WTC11 (cell line): Measurements from ENCODE around the gene NR4A3. TPM values are rescaled to one million over a fixed set of nuclear protein-coding genes. Genes with fewer than 3 reads are reported as not detected.

ENCODE experiments used
- CBFB ChIP-seq: sonication (generic); formaldehyde crosslinking; IDR thresholded peaks from 2 replicates; pipeline ENCODE4 v1.8.1; 2022; ENCODE audit warnings: mild to moderate bottlenecking, low read depth, missing genetic modification reagents
- FOXK1 ChIP-seq: sonication (generic); formaldehyde crosslinking; IDR thresholded peaks from 2 replicates; pipeline ENCODE4 v1.8.0; 2022; ENCODE audit warnings: mild to moderate bottlenecking, moderate library complexity, missing genetic modification reagents
- FOXP1 ChIP-seq: sonication (generic); formaldehyde crosslinking; IDR thresholded peaks from 2 replicates; pipeline ENCODE4 v1.8.0; 2022; ENCODE audit warnings: missing genetic modification reagents, mild to moderate bottlenecking, moderate library complexity, borderline replicate concordance
- GRHL2 ChIP-seq: fragments of 250-450 bp; sonication (Bioruptor Pico); IDR thresholded peaks from 2 replicates; pipeline ENCODE4 v1.8.0; 2022; ENCODE audit warnings: mild to moderate bottlenecking, moderate library complexity; ENCODE audit not compliant: insufficient replicate concordance, severe bottlenecking
- IRF2 ChIP-seq: sonication (generic); formaldehyde crosslinking; IDR thresholded peaks from 2 replicates; pipeline ENCODE4 v1.8.0; 2022; ENCODE audit warnings: low read depth, missing genetic modification reagents, borderline replicate concordance
- MYBL2 ChIP-seq: sonication (generic); formaldehyde crosslinking; IDR thresholded peaks from 2 replicates; pipeline ENCODE4 v1.8.1; 2023; ENCODE audit warnings: mild to moderate bottlenecking, moderate library complexity, missing genetic modification reagents
- NFATC4 ChIP-seq: fragments of 250-450 bp; sonication (Bioruptor Pico); IDR thresholded peaks from 2 replicates; pipeline ENCODE4 v1.9.0; 2021; ENCODE audit warnings: mild to moderate bottlenecking
- NR1H2 ChIP-seq: sonication (generic); formaldehyde crosslinking; IDR thresholded peaks from 2 replicates; pipeline ENCODE4 v1.9.0; 2021; ENCODE audit warnings: mild to moderate bottlenecking, moderate library complexity, missing genetic modification reagents
- NR2C2 ChIP-seq: sonication (generic); formaldehyde crosslinking; IDR thresholded peaks from 2 replicates; pipeline ENCODE4 v1.8.0; 2022; ENCODE audit warnings: mild to moderate bottlenecking, missing genetic modification reagents
- RELA ChIP-seq: sonication (generic); formaldehyde crosslinking; IDR thresholded peaks from 2 replicates; pipeline ENCODE4 v1.8.1; 2022; ENCODE audit warnings: missing genetic modification reagents, mild to moderate bottlenecking, borderline replicate concordance
- TEAD4 ChIP-seq: sonication (generic); formaldehyde crosslinking; IDR thresholded peaks from 2 replicates; pipeline ENCODE4 v1.8.0; 2022; ENCODE audit warnings: mild to moderate bottlenecking, missing genetic modification reagents
- ZNF138 ChIP-seq: sonication (generic); formaldehyde crosslinking; conservative IDR thresholded peaks from 2 replicates; pipeline ENCODE4 v1.8.1; 2022; ENCODE audit warnings: mild to moderate bottlenecking, moderate library complexity, missing genetic modification reagents
- ZNF219 ChIP-seq: sonication (generic); formaldehyde crosslinking; IDR thresholded peaks from 2 replicates; pipeline ENCODE4 v1.8.0; 2023; ENCODE audit warnings: missing genetic modification reagents, mild to moderate bottlenecking, borderline replicate concordance
- ZNF423 ChIP-seq: fragments of 250-450 bp; sonication (Bioruptor Pico); IDR thresholded peaks from 2 replicates; pipeline ENCODE4 v2.1.2; 2022; ENCODE audit warnings: mild to moderate bottlenecking, moderate library complexity
- ZNF671 ChIP-seq: fragments of 250-450 bp; sonication (Bioruptor Pico); IDR thresholded peaks from 2 replicates; pipeline ENCODE4 v1.8.0; 2021; ENCODE audit warnings: mild to moderate bottlenecking
- total RNA-seq: library from RNA; stranded (reverse); gene quantifications from 3 replicates; pipeline ENCODE4 v1.2.3, GENCODE V29; 2021
- TF ChIP-seq, protein P1 (sequence below): sonication (generic); formaldehyde crosslinking; IDR thresholded peaks from 2 replicates; pipeline ENCODE4 v1.8.0; 2023; ENCODE audit warnings: missing genetic modification reagents
- TF ChIP-seq, protein P2 (sequence below): sonication (generic); formaldehyde crosslinking; IDR thresholded peaks from 2 replicates; pipeline ENCODE4 v1.8.1; 2023; ENCODE audit warnings: mild to moderate bottlenecking, missing genetic modification reagents
- TF ChIP-seq, protein P3 (sequence below): fragments of 250-450 bp; sonication (Bioruptor Pico); IDR thresholded peaks from 2 replicates; pipeline ENCODE4 v2.1.2; 2022; ENCODE audit warnings: mild to moderate bottlenecking, moderate library complexity
- TF ChIP-seq, protein P4 (sequence below): sonication (generic); formaldehyde crosslinking; IDR thresholded peaks from 2 replicates; pipeline ENCODE4 v1.8.1; 2022; ENCODE audit warnings: missing genetic modification reagents, borderline replicate concordance
- TF ChIP-seq, protein P5 (sequence below): fragments of 250-450 bp; sonication (Bioruptor Pico); IDR thresholded peaks from 2 replicates; pipeline ENCODE4 v1.9.0; 2021; ENCODE audit warnings: mild to moderate bottlenecking, borderline replicate concordance
- TF ChIP-seq, protein P6 (sequence below): fragments of 250-450 bp; sonication (Bioruptor Pico); conservative IDR thresholded peaks from 2 replicates; pipeline ENCODE4 v1.9.0; 2021; ENCODE audit warnings: mild to moderate bottlenecking
- TF ChIP-seq, protein P7 (sequence below): fragments of 200-600 bp; IDR thresholded peaks from 2 replicates; pipeline ENCODE4 v1.8.0; 2022; ENCODE audit warnings: antibody characterized with exemption

NR4A3 gene
- total RNA-seq, 1 experiment from 2014 or later = 0.57 TPM

DNA sequence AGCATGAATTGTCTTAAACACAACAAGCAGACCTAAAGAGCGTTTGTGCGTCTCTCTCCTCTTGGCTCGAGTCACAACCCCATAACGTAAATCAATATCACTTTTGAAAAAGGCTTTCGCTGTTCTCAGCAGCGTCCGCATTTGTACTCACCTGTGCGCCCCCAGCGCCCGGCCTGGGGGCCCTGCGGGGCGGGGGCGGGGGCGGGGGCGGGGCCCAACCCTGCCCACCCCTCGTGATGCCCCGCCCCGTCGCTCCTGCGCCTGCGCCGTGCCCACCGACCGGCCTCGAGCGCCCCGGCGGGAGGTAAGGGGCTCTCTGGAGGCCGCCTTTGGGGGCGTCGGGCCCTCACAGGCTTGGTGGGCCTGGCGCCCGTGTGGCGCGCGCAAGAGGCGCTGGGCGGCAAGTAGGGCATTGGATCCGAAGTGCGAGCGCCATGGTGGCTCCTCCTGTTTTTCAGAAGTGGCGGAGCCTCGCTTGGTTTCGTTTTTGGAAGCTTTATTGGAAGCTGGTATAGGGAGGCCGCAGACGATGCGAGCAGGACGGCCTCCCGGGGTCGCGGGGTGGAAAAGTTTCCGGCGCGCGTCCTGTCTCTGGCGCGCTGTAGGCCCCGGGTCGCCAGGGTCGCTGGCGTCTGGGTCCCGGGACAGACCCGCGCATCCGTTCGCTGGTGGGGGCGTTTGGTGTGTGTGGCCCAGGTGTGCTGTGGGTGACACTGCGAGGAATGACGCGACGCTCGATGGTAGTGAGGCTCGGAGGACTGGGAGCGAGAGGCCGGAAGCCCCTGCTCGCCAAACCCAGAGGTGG is 84.9 kb downstream of the NR4A3 start, which contains the start of gene STX17 (continued):
- TF ChIP-seq IRF2 (no peak), GRHL2 (no peak), NR2C2 (CRISPR knock-in tag) (no peak), MYBL2 (CRISPR knock-in tag) (peak; percentile 53; the same call in 1 of the 2 replicates), CBFB (CRISPR knock-in tag) (0 out of 2 replicates have a peak, but pooled peaks have one; percentile 85), NFATC4 (CRISPR knock-in tag) (no peak), RELA (no peak), FOXK1 (CRISPR knock-in tag) (no peak), TEAD4 (CRISPR knock-in tag) (no peak), FOXP1 (CRISPR knock-in tag) (peak; percentile 80; the same call in 1 of the 2 replicates), ZNF219 (CRISPR knock-in tag) (no peak), ZNF138 (no peak), NR1H2 (CRISPR knock-in tag) (no peak), ZNF671 (no peak), ZNF423 (peak; percentile 33; the same call in 1 of the 2 replicates)
- TF ChIP-seq, protein P1, sequence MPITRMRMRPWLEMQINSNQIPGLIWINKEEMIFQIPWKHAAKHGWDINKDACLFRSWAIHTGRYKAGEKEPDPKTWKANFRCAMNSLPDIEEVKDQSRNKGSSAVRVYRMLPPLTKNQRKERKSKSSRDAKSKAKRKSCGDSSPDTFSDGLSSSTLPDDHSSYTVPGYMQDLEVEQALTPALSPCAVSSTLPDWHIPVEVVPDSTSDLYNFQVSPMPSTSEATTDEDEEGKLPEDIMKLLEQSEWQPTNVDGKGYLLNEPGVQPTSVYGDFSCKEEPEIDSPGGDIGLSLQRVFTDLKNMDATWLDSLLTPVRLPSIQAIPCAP (CRISPR knock-in tag) = no peak
- TF ChIP-seq, protein P2, sequence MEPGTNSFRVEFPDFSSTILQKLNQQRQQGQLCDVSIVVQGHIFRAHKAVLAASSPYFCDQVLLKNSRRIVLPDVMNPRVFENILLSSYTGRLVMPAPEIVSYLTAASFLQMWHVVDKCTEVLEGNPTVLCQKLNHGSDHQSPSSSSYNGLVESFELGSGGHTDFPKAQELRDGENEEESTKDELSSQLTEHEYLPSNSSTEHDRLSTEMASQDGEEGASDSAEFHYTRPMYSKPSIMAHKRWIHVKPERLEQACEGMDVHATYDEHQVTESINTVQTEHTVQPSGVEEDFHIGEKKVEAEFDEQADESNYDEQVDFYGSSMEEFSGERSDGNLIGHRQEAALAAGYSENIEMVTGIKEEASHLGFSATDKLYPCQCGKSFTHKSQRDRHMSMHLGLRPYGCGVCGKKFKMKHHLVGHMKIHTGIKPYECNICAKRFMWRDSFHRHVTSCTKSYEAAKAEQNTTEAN (CRISPR knock-in tag) = no peak; the same call in 1 of the 2 replicates
- TF ChIP-seq, protein P3, sequence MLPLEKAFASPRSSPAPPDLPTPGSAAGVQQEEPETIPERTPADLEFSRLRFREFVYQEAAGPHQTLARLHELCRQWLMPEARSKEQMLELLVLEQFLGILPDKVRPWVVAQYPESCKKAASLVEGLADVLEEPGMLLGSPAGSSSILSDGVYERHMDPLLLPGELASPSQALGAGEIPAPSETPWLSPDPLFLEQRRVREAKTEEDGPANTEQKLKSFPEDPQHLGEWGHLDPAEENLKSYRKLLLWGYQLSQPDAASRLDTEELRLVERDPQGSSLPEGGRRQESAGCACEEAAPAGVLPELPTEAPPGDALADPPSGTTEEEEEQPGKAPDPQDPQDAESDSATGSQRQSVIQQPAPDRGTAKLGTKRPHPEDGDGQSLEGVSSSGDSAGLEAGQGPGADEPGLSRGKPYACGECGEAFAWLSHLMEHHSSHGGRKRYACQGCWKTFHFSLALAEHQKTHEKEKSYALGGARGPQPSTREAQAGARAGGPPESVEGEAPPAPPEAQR (CRISPR knock-in tag) = no peak
- TF ChIP-seq, protein P4, sequence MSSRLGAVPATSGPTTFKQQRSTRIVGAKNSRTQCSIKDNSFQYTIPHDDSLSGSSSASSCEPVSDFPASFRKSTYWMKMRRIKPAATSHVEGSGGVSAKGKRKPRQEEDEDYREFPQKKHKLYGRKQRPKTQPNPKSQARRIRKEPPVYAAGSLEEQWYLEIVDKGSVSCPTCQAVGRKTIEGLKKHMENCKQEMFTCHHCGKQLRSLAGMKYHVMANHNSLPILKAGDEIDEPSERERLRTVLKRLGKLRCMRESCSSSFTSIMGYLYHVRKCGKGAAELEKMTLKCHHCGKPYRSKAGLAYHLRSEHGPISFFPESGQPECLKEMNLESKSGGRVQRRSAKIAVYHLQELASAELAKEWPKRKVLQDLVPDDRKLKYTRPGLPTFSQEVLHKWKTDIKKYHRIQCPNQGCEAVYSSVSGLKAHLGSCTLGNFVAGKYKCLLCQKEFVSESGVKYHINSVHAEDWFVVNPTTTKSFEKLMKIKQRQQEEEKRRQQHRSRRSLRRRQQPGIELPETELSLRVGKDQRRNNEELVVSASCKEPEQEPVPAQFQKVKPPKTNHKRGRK (CRISPR knock-in tag) = no peak
- TF ChIP-seq, protein P5, sequence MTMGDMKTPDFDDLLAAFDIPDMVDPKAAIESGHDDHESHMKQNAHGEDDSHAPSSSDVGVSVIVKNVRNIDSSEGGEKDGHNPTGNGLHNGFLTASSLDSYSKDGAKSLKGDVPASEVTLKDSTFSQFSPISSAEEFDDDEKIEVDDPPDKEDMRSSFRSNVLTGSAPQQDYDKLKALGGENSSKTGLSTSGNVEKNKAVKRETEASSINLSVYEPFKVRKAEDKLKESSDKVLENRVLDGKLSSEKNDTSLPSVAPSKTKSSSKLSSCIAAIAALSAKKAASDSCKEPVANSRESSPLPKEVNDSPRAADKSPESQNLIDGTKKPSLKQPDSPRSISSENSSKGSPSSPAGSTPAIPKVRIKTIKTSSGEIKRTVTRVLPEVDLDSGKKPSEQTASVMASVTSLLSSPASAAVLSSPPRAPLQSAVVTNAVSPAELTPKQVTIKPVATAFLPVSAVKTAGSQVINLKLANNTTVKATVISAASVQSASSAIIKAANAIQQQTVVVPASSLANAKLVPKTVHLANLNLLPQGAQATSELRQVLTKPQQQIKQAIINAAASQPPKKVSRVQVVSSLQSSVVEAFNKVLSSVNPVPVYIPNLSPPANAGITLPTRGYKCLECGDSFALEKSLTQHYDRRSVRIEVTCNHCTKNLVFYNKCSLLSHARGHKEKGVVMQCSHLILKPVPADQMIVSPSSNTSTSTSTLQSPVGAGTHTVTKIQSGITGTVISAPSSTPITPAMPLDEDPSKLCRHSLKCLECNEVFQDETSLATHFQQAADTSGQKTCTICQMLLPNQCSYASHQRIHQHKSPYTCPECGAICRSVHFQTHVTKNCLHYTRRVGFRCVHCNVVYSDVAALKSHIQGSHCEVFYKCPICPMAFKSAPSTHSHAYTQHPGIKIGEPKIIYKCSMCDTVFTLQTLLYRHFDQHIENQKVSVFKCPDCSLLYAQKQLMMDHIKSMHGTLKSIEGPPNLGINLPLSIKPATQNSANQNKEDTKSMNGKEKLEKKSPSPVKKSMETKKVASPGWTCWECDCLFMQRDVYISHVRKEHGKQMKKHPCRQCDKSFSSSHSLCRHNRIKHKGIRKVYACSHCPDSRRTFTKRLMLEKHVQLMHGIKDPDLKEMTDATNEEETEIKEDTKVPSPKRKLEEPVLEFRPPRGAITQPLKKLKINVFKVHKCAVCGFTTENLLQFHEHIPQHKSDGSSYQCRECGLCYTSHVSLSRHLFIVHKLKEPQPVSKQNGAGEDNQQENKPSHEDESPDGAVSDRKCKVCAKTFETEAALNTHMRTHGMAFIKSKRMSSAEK = no peak
- TF ChIP-seq, protein P6, sequence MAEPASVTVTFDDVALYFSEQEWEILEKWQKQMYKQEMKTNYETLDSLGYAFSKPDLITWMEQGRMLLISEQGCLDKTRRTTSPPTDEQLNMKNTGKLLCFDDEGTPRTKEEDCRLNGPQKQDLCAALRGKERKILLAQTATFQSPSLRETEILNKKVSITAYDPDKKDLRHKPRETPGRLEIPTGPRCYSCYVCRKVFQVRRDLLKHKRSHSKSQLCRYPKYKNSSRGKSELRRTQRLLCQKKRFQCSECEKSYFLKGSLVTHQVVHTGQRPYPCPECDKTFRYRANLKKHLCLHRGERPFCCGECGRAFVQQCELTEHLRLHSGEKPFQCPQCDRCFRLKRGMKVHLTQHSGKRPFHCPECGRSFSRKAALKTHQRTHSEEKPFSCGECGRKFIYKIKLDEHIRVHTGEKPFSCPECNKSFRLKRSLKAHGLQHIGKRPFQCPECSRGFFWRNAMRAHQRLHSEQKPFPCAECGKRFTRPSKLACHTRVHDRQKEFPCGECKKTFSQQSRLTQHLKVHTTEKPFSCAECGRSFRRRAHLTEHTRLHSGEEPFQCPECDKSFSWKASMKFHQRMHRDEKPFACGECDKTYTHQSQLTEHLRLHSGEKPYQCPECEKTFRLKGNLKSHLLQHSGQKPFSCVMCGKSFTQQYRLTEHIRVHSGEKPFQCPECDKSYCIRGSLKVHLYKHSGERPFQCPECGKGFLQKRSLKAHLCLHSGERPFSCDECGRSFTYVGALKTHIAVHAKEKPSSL (CRISPR knock-in tag) = no peak
- TF ChIP-seq, protein P7, sequence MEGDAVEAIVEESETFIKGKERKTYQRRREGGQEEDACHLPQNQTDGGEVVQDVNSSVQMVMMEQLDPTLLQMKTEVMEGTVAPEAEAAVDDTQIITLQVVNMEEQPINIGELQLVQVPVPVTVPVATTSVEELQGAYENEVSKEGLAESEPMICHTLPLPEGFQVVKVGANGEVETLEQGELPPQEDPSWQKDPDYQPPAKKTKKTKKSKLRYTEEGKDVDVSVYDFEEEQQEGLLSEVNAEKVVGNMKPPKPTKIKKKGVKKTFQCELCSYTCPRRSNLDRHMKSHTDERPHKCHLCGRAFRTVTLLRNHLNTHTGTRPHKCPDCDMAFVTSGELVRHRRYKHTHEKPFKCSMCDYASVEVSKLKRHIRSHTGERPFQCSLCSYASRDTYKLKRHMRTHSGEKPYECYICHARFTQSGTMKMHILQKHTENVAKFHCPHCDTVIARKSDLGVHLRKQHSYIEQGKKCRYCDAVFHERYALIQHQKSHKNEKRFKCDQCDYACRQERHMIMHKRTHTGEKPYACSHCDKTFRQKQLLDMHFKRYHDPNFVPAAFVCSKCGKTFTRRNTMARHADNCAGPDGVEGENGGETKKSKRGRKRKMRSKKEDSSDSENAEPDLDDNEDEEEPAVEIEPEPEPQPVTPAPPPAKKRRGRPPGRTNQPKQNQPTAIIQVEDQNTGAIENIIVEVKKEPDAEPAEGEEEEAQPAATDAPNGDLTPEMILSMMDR = no peak
